ENCODE data around the gene MGMT.

GRCh38 chr10:129744134-129745111 is 277.4 kb downstream of the MGMT start:
- TF ChIP-seq CTCF (IDR thresholded peaks at IDR 0.05) (no peak), ZFX (IDR thresholded peaks at IDR 0.05; ENCODE audit: borderline replicate concordance) (no peak)

Data from 22Rv1 (cell line).